ENCODE data around the gene ATP23. TPM values are rescaled to one million over a fixed set of nuclear protein-coding genes. Genes with fewer than 3 reads are reported as not detected.

ATP23 gene
- total and polyA plus RNA-seq, 2 donors (not counting 3 experiments of a cell fraction or from before 2014, with no cell fraction given) = 5.9 to 9.0 TPM

GRCh38 chr12:57906821-57907220 lies 34.5 kb upstream of the ATP23 start:
- intact Hi-C loops (cut with micrococcal nuclease) (no loop called here), dilution Hi-C loops (cut with MboI; ENCODE audit: extremely low pct_ligation_motif_present, low sequenced_read_pairs) (no loop called here)
- no peaks in the 10 kb centered on the region for H3K36me3 ChIP-seq (ENCODE audit: control insufficient read depth in 2 of 2, extremely low read depth in 1 of 2, insufficient read depth in 2 of 2, low read length in 2 of 2)
- H3K9me3 ChIP-seq (replicated peaks; ENCODE audit: control insufficient read depth, insufficient read depth, low read length) = no peaks in the 10 kb centered on the region
- no peaks in the 10 kb centered on the region for H3K9me1 ChIP-seq (replicated peaks; ENCODE audit: control insufficient read depth, extremely low read depth, insufficient read depth, low read length)
- peaks cover 19 to 21% of the 10 kb centered on the region in 2 experiments for H3K27me3 ChIP-seq (ENCODE audit: control insufficient read depth in 2 of 2, insufficient read depth in 2 of 2, low read length in 2 of 2)
- DNase-seq (ENCODE audit: low read depth, low spot score) (no peak), FAIRE-seq (peak; percentile 28)
- H3K9ac ChIP-seq (replicated peaks; ENCODE audit: extremely low read depth, insufficient read depth, low read length) = no peak overlapping the region
- POLR2A ChIA-PET = no interaction called here
- no peaks in the 10 kb centered on the region for H3K79me2 ChIP-seq (ENCODE audit: control insufficient read depth, insufficient read depth, low read length)
- H4K20me1 ChIP-seq (replicated peaks; ENCODE audit: control insufficient read depth, extremely low read depth, insufficient read depth, low read length) = no peaks in the 10 kb centered on the region
- H3K4me1 ChIP-seq (ENCODE audit: control insufficient read depth, extremely low read depth, insufficient read depth, low read length) = peaks cover 2% of the 10 kb centered on the region
- no peak overlapping the region for H2AFZ ChIP-seq (ENCODE audit: low read depth, low read length)
- no TSS peak for BruUV-seq (replicated peaks)
- TF ChIP-seq EZH2 (IDR thresholded peaks at IDR 0.05; ENCODE audit: borderline replicate concordance, low read depth, low read length, severe bottlenecking) (no peak), MAX (IDR thresholded peaks at IDR 0.05; ENCODE audit: insufficient read depth, insufficient read length) (no peak), POLR2AphosphoS5 (IDR thresholded peaks at IDR 0.05; ENCODE audit: insufficient read depth, low read depth, low read length) (no peak), MYC (IDR thresholded peaks at IDR 0.05; ENCODE audit: low read depth, low read length) (no peak), GATA2 (IDR thresholded peaks at IDR 0.05; ENCODE audit: insufficient read depth, insufficient read length, low read depth, low read length) (no peak), POLR2A (IDR thresholded peaks at IDR 0.05; ENCODE audit: low read depth, low read length) (no peak), FOS (IDR thresholded peaks at IDR 0.05; ENCODE audit: borderline replicate concordance, insufficient read depth, low read length) (no peak), JUN (IDR thresholded peaks at IDR 0.05; ENCODE audit: borderline replicate concordance, insufficient read depth, insufficient read length, low read depth) (no peak)
- TF ChIP-seq, protein P1, sequence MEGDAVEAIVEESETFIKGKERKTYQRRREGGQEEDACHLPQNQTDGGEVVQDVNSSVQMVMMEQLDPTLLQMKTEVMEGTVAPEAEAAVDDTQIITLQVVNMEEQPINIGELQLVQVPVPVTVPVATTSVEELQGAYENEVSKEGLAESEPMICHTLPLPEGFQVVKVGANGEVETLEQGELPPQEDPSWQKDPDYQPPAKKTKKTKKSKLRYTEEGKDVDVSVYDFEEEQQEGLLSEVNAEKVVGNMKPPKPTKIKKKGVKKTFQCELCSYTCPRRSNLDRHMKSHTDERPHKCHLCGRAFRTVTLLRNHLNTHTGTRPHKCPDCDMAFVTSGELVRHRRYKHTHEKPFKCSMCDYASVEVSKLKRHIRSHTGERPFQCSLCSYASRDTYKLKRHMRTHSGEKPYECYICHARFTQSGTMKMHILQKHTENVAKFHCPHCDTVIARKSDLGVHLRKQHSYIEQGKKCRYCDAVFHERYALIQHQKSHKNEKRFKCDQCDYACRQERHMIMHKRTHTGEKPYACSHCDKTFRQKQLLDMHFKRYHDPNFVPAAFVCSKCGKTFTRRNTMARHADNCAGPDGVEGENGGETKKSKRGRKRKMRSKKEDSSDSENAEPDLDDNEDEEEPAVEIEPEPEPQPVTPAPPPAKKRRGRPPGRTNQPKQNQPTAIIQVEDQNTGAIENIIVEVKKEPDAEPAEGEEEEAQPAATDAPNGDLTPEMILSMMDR (IDR thresholded peaks at IDR 0.05; ENCODE audit: extremely low read depth in 1 of 2, insufficient read depth in 1 of 2, low read depth in 1 of 2, low read length in 2 of 2) = no peak
- H3K27ac ChIP-seq (ENCODE audit: insufficient read depth, low read depth, low read length) = no peak overlapping the region
- no peak overlapping the region for H3K4me2 ChIP-seq (ENCODE audit: insufficient read depth, low read length)
- H3K4me3 ChIP-seq (replicated peaks in 1 of 3; ENCODE audit: insufficient read depth in 1 of 3, low read depth in 1 of 3, low read length in 3 of 3) = no peak overlapping the region
- CTCF ChIA-PET = no interaction called here

All from endothelial cell of umbilical vein (primary cell).